Measurements from ENCODE around the gene CACNG7. TPM values are rescaled to one million over a fixed set of nuclear protein-coding genes. Genes with fewer than 3 reads are reported as not detected.

The CACNG7 gene
- total RNA-seq, 1 experiment from 2014 or later: 22.7 TPM

DNA sequence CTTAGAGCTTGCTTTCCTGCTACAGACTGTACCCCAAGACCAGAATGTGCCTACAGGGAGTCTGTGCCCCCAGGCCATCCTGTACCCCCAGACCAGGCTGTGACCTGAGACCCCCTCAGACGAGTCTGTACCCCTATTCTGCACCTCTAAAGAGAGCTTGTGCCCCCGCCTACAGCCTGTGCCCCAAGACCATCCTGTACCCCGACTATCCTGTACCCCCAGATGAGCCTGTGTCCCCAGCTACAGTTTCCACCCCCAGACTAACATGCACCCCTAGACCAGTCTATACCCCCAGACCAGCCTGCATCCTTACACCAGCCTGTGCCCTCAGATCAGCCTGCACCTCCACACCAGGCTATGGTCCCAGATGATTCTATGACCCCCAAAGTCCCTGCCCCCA, 84.4 kb downstream of the CACNG7 start:
- H3K9me3 Mint-ChIP-seq: no peaks in the 10 kb centered on the region; a peak in 1 of 5 replicates
- no peak overlapping the region for H3K14ac ChIP-seq (ENCODE audit: insufficient read depth, low read length)
- no peaks in the 10 kb centered on the region for H3K79me1 ChIP-seq (ENCODE audit: insufficient read depth, low read depth, low read length, poor library complexity, severe bottlenecking)
- H2AFZ ChIP-seq (ENCODE audit: low read length): no peak overlapping the region
- H3K27ac Mint-ChIP-seq: no peak overlapping the region
- H3K27me3 ChIP-seq (ENCODE audit: insufficient read depth, low read length): no peaks in the 10 kb centered on the region; the same call in 1 of the 2 replicates
- no peak overlapping the region for H2BK12ac ChIP-seq (ENCODE audit: insufficient read length, low read depth, low read length)
- H3K56ac ChIP-seq (ENCODE audit: insufficient read length, low read depth, low read length): no peak overlapping the region
- TF ChIP-seq, protein P1, sequence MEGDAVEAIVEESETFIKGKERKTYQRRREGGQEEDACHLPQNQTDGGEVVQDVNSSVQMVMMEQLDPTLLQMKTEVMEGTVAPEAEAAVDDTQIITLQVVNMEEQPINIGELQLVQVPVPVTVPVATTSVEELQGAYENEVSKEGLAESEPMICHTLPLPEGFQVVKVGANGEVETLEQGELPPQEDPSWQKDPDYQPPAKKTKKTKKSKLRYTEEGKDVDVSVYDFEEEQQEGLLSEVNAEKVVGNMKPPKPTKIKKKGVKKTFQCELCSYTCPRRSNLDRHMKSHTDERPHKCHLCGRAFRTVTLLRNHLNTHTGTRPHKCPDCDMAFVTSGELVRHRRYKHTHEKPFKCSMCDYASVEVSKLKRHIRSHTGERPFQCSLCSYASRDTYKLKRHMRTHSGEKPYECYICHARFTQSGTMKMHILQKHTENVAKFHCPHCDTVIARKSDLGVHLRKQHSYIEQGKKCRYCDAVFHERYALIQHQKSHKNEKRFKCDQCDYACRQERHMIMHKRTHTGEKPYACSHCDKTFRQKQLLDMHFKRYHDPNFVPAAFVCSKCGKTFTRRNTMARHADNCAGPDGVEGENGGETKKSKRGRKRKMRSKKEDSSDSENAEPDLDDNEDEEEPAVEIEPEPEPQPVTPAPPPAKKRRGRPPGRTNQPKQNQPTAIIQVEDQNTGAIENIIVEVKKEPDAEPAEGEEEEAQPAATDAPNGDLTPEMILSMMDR (conservative IDR thresholded peaks at IDR 0.05): no peak
- no peak overlapping the region for H3K9ac ChIP-seq (ENCODE audit: extremely low read depth, insufficient read length, low read length)
- H2BK15ac ChIP-seq (ENCODE audit: low read depth, low read length): no peak overlapping the region
- H3K4ac ChIP-seq (ENCODE audit: low read depth, low read length): no peak overlapping the region
- no peaks in the 10 kb centered on the region for H4K20me1 ChIP-seq (ENCODE audit: control insufficient read depth, insufficient read depth, insufficient read length)
- no peak overlapping the region for H2BK20ac ChIP-seq (ENCODE audit: low read depth, low read length, poor library complexity, severe bottlenecking)
- WGBS (ENCODE audit: extremely low coverage, insufficient read length, low lambda C conversion rate): no CpG with 5 or more reads among the region's 3 CpGs
- H4K5ac ChIP-seq (ENCODE audit: insufficient read length, low read depth, low read length): no peak overlapping the region
- H3K27ac ChIP-seq (ENCODE audit: insufficient read length, low read depth, low read length): no peak overlapping the region
- H3K23me2 ChIP-seq (ENCODE audit: insufficient read length, low read depth, low read length, poor library complexity, severe bottlenecking): peaks cover 5% of the 10 kb centered on the region
- no peaks in the 10 kb centered on the region for H3K4me1 ChIP-seq (ENCODE audit: insufficient read depth, low read length)
- H3K23ac ChIP-seq (ENCODE audit: insufficient read length, low read depth, low read length): no peak overlapping the region
- peaks cover 63% of the 10 kb centered on the region for H3K27me3 Mint-ChIP-seq (ENCODE audit: low read depth)
- no peak overlapping the region for H4K91ac ChIP-seq (ENCODE audit: insufficient read length, low read depth, low read length)
- 0 out of 5 replicates have a peak overlapping the region, but pooled peaks of 1 of the 2 experiments have one; percentile 9 for H3K4me3 Mint-ChIP-seq
- H2BK120ac ChIP-seq (ENCODE audit: low read depth, low read length, poor library complexity, severe bottlenecking): no peak overlapping the region
- H3T11ph ChIP-seq (ENCODE audit: low read length): no peak overlapping the region
- no peaks in the 10 kb centered on the region for H3K9me3 ChIP-seq (ENCODE audit: control insufficient read depth, low read depth, low read length)
- no peak overlapping the region for H4K8ac ChIP-seq (replicated peaks; ENCODE audit: insufficient read length, low read depth, low read length)
- no peaks in the 10 kb centered on the region for H3K79me2 ChIP-seq (ENCODE audit: insufficient read depth, low read length)
- H3K4me2 ChIP-seq (ENCODE audit: insufficient read depth, insufficient read length, low read length): no peak overlapping the region
- peaks cover 15 to 28% of the 10 kb centered on the region in 2 experiments for H3K4me1 Mint-ChIP-seq
- no peak overlapping the region for H3K18ac ChIP-seq (ENCODE audit: insufficient read length, low read depth, low read length)
- H2BK5ac ChIP-seq (ENCODE audit: insufficient read length, low read length): no peak overlapping the region
- H3K36me3 Mint-ChIP-seq (ENCODE audit: insufficient read depth in 1 of 3, low read depth in 3 of 3): no peaks in the 10 kb centered on the region; a peak in 1 of 7 replicates
- H2AK5ac ChIP-seq (ENCODE audit: insufficient read length, low read length): no peak overlapping the region
- no peak for DNase-seq

Other genes starting within 250 kb of the CACNG7 start
- 3.6 and 4.0 TPM in 2 replicates for gene NLRP12, start 85.0 kb upstream of the CACNG7 start, total RNA-seq (2021)
- 116 and 123 TPM in 2 replicates for gene MYADM, start 41.4 kb upstream of the CACNG7 start, total RNA-seq (2021)
- gene PRKCG, start 27.1 kb upstream of the CACNG7 start, total RNA-seq (2021): 7.1 and 8.8 TPM in 2 replicates
- gene CACNG8, start 53.7 kb downstream of the CACNG7 start, total RNA-seq (2021): 6.0 and 7.1 TPM in 2 replicates
- gene CACNG6, start 82.4 kb downstream of the CACNG7 start, total RNA-seq (2021): 1.6 and 2.0 TPM in 2 replicates
- gene VSTM1, start 154.6 kb downstream of the CACNG7 start, total RNA-seq (2021): 0.48 TPM in 1 of 2 replicates, not detected in the other
- not detected in 2 replicates for gene TARM1, start 172.1 kb downstream of the CACNG7 start, total RNA-seq (2021)
- 0.24 and 0.53 TPM in 2 replicates for gene OSCAR, start 191.5 kb downstream of the CACNG7 start, total RNA-seq (2021)
- 174 and 188 TPM in 2 replicates for gene NDUFA3, start 193.6 kb downstream of the CACNG7 start, total RNA-seq (2021)
- 26.6 and 28.2 TPM in 2 replicates for gene TFPT, start 206.4 kb downstream of the CACNG7 start, total RNA-seq (2021)
- 82.1 and 84.4 TPM in 2 replicates for gene PRPF31, start 206.5 kb downstream of the CACNG7 start, total RNA-seq (2021)
- 91.2 and 95.0 TPM in 2 replicates for gene CNOT3, start 228.5 kb downstream of the CACNG7 start, total RNA-seq (2021)